SK-N-SH (cell line): ENCODE results near the gene TTC7B. TPM values are rescaled to one million over a fixed set of nuclear protein-coding genes. Genes with fewer than 3 reads are reported as not detected.
"Not testable (repeated sequence)": the region's sequence is repeated elsewhere in the genome, so short reads cannot be mapped to it uniquely, and the experiment has no call there.

Experiments used
- CTCF ChIA-PET: fragments of 300-600, 350-600 bp; formaldehyde crosslinking; extraction: SDS; loops from one replicate; lab custom pipeline; 2021; lab: Yijun Ruan, JAX
- POLR2A ChIA-PET: fragments of 350-600 bp; sonication (Branson Sonifier 250); formaldehyde crosslinking; extraction: SDS; loops from one replicate; lab custom pipeline; 2020; ENCODE audit warnings: antibody characterized with exemption, inconsistent platforms; lab: Yijun Ruan, JAX
- DNase-seq: peaks from one replicate; pipeline ENCODE4 v3.0.0; 2012
- H2AFZ ChIP-seq: fragments of 200-600 bp; sonication (generic); 2 replicates; pipeline ENCODE4 v1.8.1; 2016; ENCODE audit warnings: antibody characterized with exemption, mild to moderate bottlenecking, low read depth
- H3F3A ChIP-seq: fragments of 200-600 bp; sonication (generic); replicated peaks from 2 replicates; pipeline ENCODE3; 2016; ENCODE audit warnings: antibody characterized with exemption, mild to moderate bottlenecking; ENCODE audit not compliant: insufficient read depth
- H3K27ac ChIP-seq, 2 experiments: fragments of 200-500 bp in 1 of 2; fragments of 200-600 bp in 1 of 2; sonication (Bioruptor generic) in 1 of 2; sonication (generic), shearing (Covaris generic) in 1 of 2; 2 replicates each; pipeline versions ENCODE4 v1.5.1 to v1.6.1; 2014 to 2016; ENCODE audit warnings: low read depth in 2 of 2, inconsistent platforms in 1 of 2, low read length in 1 of 2, mild to moderate bottlenecking in 1 of 2, mixed read lengths in 1 of 2
- H3K27me3 ChIP-seq: fragments of 200-600 bp; sonication (generic), shearing (Covaris generic); 2 replicates; pipeline ENCODE4 v1.6.1; 2016; ENCODE audit warnings: mixed run types; ENCODE audit not compliant: insufficient read depth
- H3K36me3 ChIP-seq, 2 experiments: fragments of 200-500 bp in 1 of 2; fragments of 200-600 bp in 1 of 2; sonication (Bioruptor generic) in 1 of 2; sonication (generic) in 1 of 2; replicated peaks in 1 of 2; 2 replicates each; pipeline versions ENCODE3 to v1.5.1; 2014 to 2016; ENCODE audit warnings: low read length in 1 of 2, mild to moderate bottlenecking in 1 of 2; ENCODE audit not compliant: insufficient read depth in 2 of 2, control insufficient read depth in 1 of 2
- H3K4me1 ChIP-seq, 2 experiments: fragments of 200-500 bp in 1 of 2; fragments of 200-600 bp in 1 of 2; sonication (Bioruptor generic) in 1 of 2; sonication (generic), shearing (Covaris generic) in 1 of 2; 2 replicates each; pipeline versions ENCODE4 v1.5.1 to v1.6.1; 2014 to 2016; ENCODE audit warnings: low read depth in 1 of 2, low read length in 1 of 2, mixed run types in 1 of 2; ENCODE audit not compliant: insufficient read depth in 2 of 2, control insufficient read depth in 1 of 2
- H3K4me2 ChIP-seq: fragments of 200-600 bp; sonication (generic), shearing (Covaris generic); 2 replicates; pipeline ENCODE4 v1.6.1; 2017; ENCODE audit warnings: mixed run types
- H3K4me3 ChIP-seq, 2 experiments: fragments of 200-500 bp in 1 of 2; fragments of 200-600 bp in 1 of 2; sonication (Bioruptor generic) in 1 of 2; sonication (generic), shearing (Covaris generic) in 1 of 2; 2 replicates each; pipeline versions ENCODE4 v1.5.1 to v1.8.1; 2014 to 2016; ENCODE audit warnings: low read depth in 2 of 2, inconsistent platforms in 1 of 2, low read length in 1 of 2, mild to moderate bottlenecking in 1 of 2, mixed read lengths in 1 of 2, moderate library complexity in 1 of 2
- H3K79me2 ChIP-seq: fragments of 200-600 bp; sonication (generic); 2 replicates; pipeline ENCODE4 v1.8.1; 2017; ENCODE audit warnings: mild to moderate bottlenecking; ENCODE audit not compliant: insufficient read depth
- H3K9ac ChIP-seq: fragments of 200-600 bp; sonication (generic); 2 replicates; pipeline ENCODE4 v1.6.1; 2017; ENCODE audit warnings: mixed run types
- H3K9me2 ChIP-seq: fragments of 200-600 bp; sonication (generic); 2 replicates; pipeline ENCODE4 v1.6.1; 2017; ENCODE audit warnings: mixed run types
- H3K9me3 ChIP-seq: fragments of 200-600 bp; sonication (generic); 2 replicates; pipeline ENCODE4 v1.6.1; 2017; ENCODE audit warnings: mixed run types, mild to moderate bottlenecking, moderate library complexity
- H4K20me1 ChIP-seq: fragments of 200-600 bp; sonication (generic); 2 replicates; pipeline ENCODE4 v1.6.1; 2017; ENCODE audit warnings: mild to moderate bottlenecking, mixed run types; ENCODE audit not compliant: insufficient read depth
- FOSL2 ChIP-seq: IDR thresholded peaks from 2 replicates; pipeline ENCODE4 v1.4.0; 2012; ENCODE audit warnings: low read depth, mild to moderate bottlenecking, moderate library complexity, borderline replicate concordance
- GATA2 ChIP-seq: sonication (generic); formaldehyde crosslinking; IDR thresholded peaks from 2 replicates; pipeline ENCODE4 v1.5.0; 2020; ENCODE audit warnings: mild to moderate bottlenecking, missing genetic modification reagents
- MXI1 ChIP-seq: IDR thresholded peaks from 2 replicates; pipeline ENCODE4 v1.6.1; 2012; ENCODE audit warnings: mild to moderate bottlenecking, low read depth, low read length, improper control_type of control experiment
- NRF1 ChIP-seq: IDR thresholded peaks from 2 replicates; pipeline ENCODE4 v1.6.1; 2012; ENCODE audit warnings: low read depth, mild to moderate bottlenecking, low read length
- POLR2AphosphoS5 ChIP-seq: IDR thresholded peaks from 2 replicates; pipeline ENCODE4 v1.6.1; 2012; ENCODE audit warnings: low read depth, low read length
- RAD21 ChIP-seq: IDR thresholded peaks from 2 replicates; pipeline ENCODE4 v1.6.1; 2012; ENCODE audit warnings: mild to moderate bottlenecking, low read length
- RCOR1 ChIP-seq: fragments of 150-350 bp; IDR thresholded peaks from 2 replicates; pipeline ENCODE4 v1.6.1; 2017; ENCODE audit warnings: antibody characterized with exemption, low read length
- RFX5 ChIP-seq: IDR thresholded peaks from 2 replicates; pipeline ENCODE4 v1.6.1; 2012; ENCODE audit warnings: mild to moderate bottlenecking, improper control_type of control experiment, low read length
- RXRA ChIP-seq: IDR thresholded peaks from 2 replicates; pipeline ENCODE4 v1.4.0; 2012; ENCODE audit warnings: low read depth, mild to moderate bottlenecking, borderline replicate concordance
- SMC3 ChIP-seq: IDR thresholded peaks from 2 replicates; pipeline ENCODE4 v1.6.1; 2012; ENCODE audit warnings: low read depth, low read length, improper control_type of control experiment
- TAF1 ChIP-seq: IDR thresholded peaks from 2 replicates; pipeline ENCODE4 v1.6.1; 2012; ENCODE audit warnings: low read depth, mild to moderate bottlenecking, low read length, moderate library complexity, borderline replicate concordance
- TCF12 ChIP-seq: IDR thresholded peaks from 2 replicates; pipeline ENCODE4 v1.4.0; 2012
- TEAD4 ChIP-seq: IDR thresholded peaks from 2 replicates; pipeline ENCODE4 v1.4.0; 2012; ENCODE audit warnings: mild to moderate bottlenecking, borderline replicate concordance; ENCODE audit not compliant: insufficient read depth
- YY1 ChIP-seq: IDR thresholded peaks from 2 replicates; pipeline ENCODE4 v1.4.0; 2012; ENCODE audit warnings: low read depth, mild to moderate bottlenecking
- WGBS: methylation state at CpG from one replicate; pipeline ENCODE4 v1.1.6; 2017; ENCODE audit warnings: low lambda C conversion rate; 5-methylcytosine and 5-hydroxymethylcytosine counted together
- polyA plus RNA-seq, 3 experiments: library from polyadenylated mRNA; depleted of rRNA; stranded (reverse); fragments of >200 nt; gene quantifications; 2 replicates each; pipeline ENCODE4 v1.2.3, GENCODE V29; 2012
- TF ChIP-seq, protein P1 (sequence below): fragments of 200-600 bp; sonication (generic); IDR thresholded peaks from 2 replicates; pipeline ENCODE4 v1.6.1; 2017; ENCODE audit warnings: antibody characterized with exemption, mild to moderate bottlenecking, moderate library complexity
- TF ChIP-seq, protein P2 (sequence below): IDR thresholded peaks from 2 replicates; pipeline ENCODE4 v1.4.0; 2012; ENCODE audit warnings: low read depth, borderline replicate concordance
- TF ChIP-seq, protein P3 (sequence below): fragments of 150-350 bp; IDR thresholded peaks from 2 replicates; pipeline ENCODE4 v1.6.1; 2017; ENCODE audit warnings: antibody characterized with exemption, low read length, low read depth, borderline replicate concordance
- TF ChIP-seq, protein P4 (sequence below): IDR thresholded peaks from 2 replicates; pipeline ENCODE4 v1.6.1; 2012; ENCODE audit warnings: mild to moderate bottlenecking, low read depth, low read length, moderate library complexity
- TF ChIP-seq, protein P5 (sequence below): IDR thresholded peaks from 2 replicates; pipeline ENCODE4 v1.4.0; 2012; ENCODE audit warnings: low read depth

TTC7B gene
- polyA plus RNA-seq, 1 of the 3 experiments (the other 2 are of a cell fraction): 43.1 TPM

DNA sequence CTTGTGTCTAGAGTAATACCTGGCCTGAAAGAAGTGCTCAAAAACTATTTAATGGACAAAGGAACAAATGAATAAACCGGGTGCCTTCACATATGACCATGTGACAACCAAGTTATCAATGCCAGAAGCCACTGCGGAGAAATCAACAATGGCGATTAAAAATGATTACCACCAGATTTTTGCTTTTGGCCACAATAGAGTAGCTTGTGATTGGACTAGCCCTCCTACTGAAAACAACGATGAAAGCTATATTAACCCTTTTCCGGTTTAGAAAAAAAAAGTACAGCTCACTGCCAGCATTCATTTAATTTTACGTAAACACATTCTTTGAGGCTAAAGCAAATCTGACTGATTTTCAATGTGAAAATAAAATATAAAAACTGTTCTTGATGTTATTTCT, 41.6 kb upstream of the TTC7B start (continued):
- TF ChIP-seq, protein P1, sequence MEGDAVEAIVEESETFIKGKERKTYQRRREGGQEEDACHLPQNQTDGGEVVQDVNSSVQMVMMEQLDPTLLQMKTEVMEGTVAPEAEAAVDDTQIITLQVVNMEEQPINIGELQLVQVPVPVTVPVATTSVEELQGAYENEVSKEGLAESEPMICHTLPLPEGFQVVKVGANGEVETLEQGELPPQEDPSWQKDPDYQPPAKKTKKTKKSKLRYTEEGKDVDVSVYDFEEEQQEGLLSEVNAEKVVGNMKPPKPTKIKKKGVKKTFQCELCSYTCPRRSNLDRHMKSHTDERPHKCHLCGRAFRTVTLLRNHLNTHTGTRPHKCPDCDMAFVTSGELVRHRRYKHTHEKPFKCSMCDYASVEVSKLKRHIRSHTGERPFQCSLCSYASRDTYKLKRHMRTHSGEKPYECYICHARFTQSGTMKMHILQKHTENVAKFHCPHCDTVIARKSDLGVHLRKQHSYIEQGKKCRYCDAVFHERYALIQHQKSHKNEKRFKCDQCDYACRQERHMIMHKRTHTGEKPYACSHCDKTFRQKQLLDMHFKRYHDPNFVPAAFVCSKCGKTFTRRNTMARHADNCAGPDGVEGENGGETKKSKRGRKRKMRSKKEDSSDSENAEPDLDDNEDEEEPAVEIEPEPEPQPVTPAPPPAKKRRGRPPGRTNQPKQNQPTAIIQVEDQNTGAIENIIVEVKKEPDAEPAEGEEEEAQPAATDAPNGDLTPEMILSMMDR: no peak
- TF ChIP-seq, protein P2, sequence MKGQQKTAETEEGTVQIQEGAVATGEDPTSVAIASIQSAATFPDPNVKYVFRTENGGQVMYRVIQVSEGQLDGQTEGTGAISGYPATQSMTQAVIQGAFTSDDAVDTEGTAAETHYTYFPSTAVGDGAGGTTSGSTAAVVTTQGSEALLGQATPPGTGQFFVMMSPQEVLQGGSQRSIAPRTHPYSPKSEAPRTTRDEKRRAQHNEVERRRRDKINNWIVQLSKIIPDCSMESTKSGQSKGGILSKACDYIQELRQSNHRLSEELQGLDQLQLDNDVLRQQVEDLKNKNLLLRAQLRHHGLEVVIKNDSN: no peak
- TF ChIP-seq RFX5: no peak
- TF ChIP-seq RXRA: no peak
- TF ChIP-seq RAD21: no peak
- TF ChIP-seq TEAD4: no peak

DNA sequence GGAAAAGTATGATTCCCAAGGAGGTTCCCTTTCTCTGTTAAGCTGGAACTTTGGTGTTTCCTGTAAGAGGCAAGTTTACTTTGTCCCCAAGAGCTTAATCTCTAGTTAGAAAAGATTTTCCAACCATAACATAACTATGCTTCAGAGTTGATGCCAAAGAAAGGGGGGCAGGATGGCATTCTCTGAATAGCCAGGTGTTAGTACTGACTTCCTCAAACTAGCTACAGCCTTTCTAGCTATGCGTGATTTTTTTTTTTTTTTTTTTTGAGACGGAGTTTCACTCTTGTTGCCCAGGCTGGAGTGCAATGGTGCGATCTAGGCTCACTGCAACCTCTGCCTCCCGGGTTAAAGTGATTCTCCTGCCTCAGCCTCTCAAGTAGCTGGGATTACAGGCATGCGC, 39.9 kb upstream of the TTC7B start:
- H4K20me1 ChIP-seq, CTCF ChIA-PET, H3K9me3 ChIP-seq, H3K4me3 ChIP-seq, H3K27me3 ChIP-seq, H3K36me3 ChIP-seq, H3F3A ChIP-seq, H2AFZ ChIP-seq, H3K9me2 ChIP-seq, POLR2A ChIA-PET, DNase-seq, H3K27ac ChIP-seq, H3K4me2 ChIP-seq, H3K9ac ChIP-seq, H3K4me1 ChIP-seq, H3K79me2 ChIP-seq: not testable (repeated sequence)
- whole genome bisulfite sequencing: 89% methylated on average over 5 of the region's 5 CpGs

DNA sequence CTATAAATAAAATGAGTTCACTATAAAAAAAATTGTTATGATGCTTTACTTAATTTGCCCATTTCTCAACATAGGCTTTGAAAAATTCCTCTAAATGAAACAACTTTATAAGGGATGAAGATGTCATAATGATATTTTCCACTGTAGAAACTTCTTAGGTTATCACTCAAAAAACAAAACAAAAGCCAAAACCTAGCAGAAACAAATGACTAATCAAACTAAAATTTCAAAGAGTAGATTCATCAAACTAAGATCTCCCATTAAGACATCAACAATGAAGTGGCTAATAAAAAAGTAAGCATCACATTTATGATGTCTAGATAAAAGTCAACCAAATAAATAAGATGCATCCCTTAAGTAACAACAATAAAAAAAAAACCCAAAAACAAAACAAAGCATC, 36.9 kb upstream of the TTC7B start:
- DNase-seq: no peak
- H3K9ac ChIP-seq: no peak overlapping the region
- H2AFZ ChIP-seq: no peak overlapping the region
- H4K20me1 ChIP-seq: no peaks in the 10 kb centered on the region
- no peak overlapping the region for H3K27ac ChIP-seq
- ChIA-PET CTCF (no interaction called here), POLR2A (no interaction called here)
- H3F3A ChIP-seq: no peaks in the 10 kb centered on the region
- no peak overlapping the region for H3K4me2 ChIP-seq
- no peaks in the 10 kb centered on the region for H3K9me3 ChIP-seq
- H3K4me3 ChIP-seq: no peak overlapping the region
- H3K36me3 ChIP-seq: no peaks in the 10 kb centered on the region
- no peaks in the 10 kb centered on the region for H3K9me2 ChIP-seq
- no peaks in the 10 kb centered on the region for H3K27me3 ChIP-seq
- no peaks in the 10 kb centered on the region for H3K79me2 ChIP-seq
- no peaks in the 10 kb centered on the region for H3K4me1 ChIP-seq
- TF ChIP-seq, protein P3, sequence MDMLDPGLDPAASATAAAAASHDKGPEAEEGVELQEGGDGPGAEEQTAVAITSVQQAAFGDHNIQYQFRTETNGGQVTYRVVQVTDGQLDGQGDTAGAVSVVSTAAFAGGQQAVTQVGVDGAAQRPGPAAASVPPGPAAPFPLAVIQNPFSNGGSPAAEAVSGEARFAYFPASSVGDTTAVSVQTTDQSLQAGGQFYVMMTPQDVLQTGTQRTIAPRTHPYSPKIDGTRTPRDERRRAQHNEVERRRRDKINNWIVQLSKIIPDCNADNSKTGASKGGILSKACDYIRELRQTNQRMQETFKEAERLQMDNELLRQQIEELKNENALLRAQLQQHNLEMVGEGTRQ: no peak
- TF ChIP-seq FOSL2: no peak
- TF ChIP-seq, protein P4, sequence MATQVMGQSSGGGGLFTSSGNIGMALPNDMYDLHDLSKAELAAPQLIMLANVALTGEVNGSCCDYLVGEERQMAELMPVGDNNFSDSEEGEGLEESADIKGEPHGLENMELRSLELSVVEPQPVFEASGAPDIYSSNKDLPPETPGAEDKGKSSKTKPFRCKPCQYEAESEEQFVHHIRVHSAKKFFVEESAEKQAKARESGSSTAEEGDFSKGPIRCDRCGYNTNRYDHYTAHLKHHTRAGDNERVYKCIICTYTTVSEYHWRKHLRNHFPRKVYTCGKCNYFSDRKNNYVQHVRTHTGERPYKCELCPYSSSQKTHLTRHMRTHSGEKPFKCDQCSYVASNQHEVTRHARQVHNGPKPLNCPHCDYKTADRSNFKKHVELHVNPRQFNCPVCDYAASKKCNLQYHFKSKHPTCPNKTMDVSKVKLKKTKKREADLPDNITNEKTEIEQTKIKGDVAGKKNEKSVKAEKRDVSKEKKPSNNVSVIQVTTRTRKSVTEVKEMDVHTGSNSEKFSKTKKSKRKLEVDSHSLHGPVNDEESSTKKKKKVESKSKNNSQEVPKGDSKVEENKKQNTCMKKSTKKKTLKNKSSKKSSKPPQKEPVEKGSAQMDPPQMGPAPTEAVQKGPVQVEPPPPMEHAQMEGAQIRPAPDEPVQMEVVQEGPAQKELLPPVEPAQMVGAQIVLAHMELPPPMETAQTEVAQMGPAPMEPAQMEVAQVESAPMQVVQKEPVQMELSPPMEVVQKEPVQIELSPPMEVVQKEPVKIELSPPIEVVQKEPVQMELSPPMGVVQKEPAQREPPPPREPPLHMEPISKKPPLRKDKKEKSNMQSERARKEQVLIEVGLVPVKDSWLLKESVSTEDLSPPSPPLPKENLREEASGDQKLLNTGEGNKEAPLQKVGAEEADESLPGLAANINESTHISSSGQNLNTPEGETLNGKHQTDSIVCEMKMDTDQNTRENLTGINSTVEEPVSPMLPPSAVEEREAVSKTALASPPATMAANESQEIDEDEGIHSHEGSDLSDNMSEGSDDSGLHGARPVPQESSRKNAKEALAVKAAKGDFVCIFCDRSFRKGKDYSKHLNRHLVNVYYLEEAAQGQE: no peak
- no peak for TF ChIP-seq MXI1
- no peak for TF ChIP-seq TCF12
- no peak for TF ChIP-seq SMC3
- TF ChIP-seq GATA2 (CRISPR knock-in tag): no peak
- TF ChIP-seq, protein P5, sequence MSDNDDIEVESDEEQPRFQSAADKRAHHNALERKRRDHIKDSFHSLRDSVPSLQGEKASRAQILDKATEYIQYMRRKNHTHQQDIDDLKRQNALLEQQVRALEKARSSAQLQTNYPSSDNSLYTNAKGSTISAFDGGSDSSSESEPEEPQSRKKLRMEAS: no peak
- no peak for TF ChIP-seq TAF1
- no peak for TF ChIP-seq RCOR1
- TF ChIP-seq RAD21: no peak
- TF ChIP-seq POLR2AphosphoS5: no peak
- no peak for TF ChIP-seq YY1
- TF ChIP-seq NRF1: no peak
